EH (cell line): ENCODE results near the gene SEPSECS.

Experiments used
- DNase-seq: peaks from one replicate; pipeline ENCODE4 v3.0.0-alpha.2; 2015; ENCODE audit warnings: low read depth

SEPSECS gene

GRCh38 chr4:25159837-25160713 is at the start of gene SEPSECS:
Gene SEPSECS, minus strand, starts transcription at chr4:25160449. Its CDS starts 80 bp downstream, at chr4:25160369.
- peak; percentile 97 for DNase-seq

DNA sequence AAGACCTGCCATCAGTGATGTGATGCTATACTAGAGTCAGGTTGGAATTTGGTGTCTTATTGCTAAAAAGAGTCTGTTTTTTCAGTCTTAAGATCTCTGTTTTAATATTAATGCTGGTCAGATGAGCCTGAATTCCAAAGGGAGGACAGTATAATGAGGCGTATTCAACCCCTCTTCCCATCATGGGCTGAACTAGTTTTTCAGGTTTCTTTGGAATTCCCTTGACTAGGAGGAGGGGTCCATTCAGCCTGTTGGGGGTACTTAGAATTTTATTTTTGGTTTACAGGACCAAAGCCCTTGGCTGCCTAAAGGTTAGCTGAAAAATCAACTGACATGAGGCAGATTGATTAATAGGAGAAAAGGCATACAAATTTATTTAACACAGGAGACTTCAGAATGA is 49.5 kb upstream of the SEPSECS start:
- no peak for DNase-seq

DNA sequence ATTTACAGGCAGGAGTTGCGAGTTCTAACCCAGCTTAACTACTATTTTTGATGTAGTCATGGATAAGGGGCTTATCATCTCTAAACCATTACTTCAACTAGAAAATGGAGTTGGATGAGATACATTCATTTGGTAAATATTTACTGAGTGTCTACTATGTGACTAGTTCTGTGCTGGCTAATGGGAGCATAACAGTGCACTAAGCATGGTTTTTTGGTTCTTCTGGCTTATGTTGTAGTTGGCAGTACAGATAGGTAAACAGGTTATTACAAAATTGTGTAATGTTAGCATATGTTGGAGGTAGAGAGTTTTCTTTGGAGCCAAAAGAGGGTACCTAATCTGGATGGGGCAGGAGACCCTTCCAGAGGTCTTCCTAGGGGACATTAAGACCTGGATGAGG is 47.7 kb upstream of the SEPSECS start:
- DNase-seq, result no peak

GRCh38 chr4:25198713-25199112 is 38.5 kb upstream of the SEPSECS start:
- DNase-seq, result no peak

DNA sequence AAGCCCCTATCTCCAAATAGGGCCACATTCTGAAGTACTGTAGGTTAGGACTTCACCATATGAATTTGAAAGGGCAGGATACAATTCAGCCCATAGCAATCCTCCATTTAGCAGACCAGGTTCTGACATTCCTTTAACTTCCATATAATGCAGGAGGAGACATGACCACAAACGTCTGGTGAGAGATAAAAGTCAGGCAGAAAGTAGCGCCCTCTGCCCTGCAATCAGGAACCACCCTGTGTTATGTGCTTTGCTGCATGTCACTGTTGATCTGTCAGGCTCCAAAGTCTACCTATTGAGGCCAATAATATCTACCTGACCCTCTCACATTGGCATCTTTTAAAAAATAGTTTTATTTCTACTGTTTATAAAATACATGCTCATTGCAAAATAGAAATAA is 30.2 kb upstream of the SEPSECS start:
- DNase-seq, result no peak

GRCh38 chr4:25184056-25184455 is 23.8 kb upstream of the SEPSECS start:
- DNase-seq, result peak; percentile 23

- no peak for DNase-seq
Measured at GRCh38 chr4:25182937-25183336, 22.7 kb upstream of the SEPSECS start.

GRCh38 chr4:25180524-25181131 is 20.4 kb upstream of the SEPSECS start:
- peak; percentile 61 for DNase-seq

GRCh38 chr4:25178838-25179261 is 18.6 kb upstream of the SEPSECS start:
- DNase-seq, result no peak

DNA sequence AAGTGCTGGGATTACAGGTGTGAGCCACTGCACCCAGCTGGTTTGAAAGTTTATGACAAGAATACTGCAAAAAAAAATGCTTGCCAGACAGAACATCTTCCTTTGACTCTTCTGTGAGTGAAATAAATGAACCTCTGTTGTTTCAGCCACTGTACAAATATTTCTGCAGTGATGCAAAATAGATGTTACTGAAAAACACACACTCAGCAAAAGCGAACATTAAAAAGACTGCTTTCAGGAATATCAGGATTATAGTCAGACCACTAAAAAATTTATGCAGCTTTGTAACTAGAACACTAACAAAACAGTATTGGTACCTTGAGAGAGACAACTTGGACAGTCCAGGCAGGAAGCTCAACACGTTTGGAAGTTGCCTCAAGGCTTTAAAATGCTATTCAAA is 16.9 kb upstream of the SEPSECS start:
- DNase-seq, result peak; percentile 25

GRCh38 chr4:25174674-25175073 is 14.4 kb upstream of the SEPSECS start:
- peak; percentile 73 for DNase-seq

DNA sequence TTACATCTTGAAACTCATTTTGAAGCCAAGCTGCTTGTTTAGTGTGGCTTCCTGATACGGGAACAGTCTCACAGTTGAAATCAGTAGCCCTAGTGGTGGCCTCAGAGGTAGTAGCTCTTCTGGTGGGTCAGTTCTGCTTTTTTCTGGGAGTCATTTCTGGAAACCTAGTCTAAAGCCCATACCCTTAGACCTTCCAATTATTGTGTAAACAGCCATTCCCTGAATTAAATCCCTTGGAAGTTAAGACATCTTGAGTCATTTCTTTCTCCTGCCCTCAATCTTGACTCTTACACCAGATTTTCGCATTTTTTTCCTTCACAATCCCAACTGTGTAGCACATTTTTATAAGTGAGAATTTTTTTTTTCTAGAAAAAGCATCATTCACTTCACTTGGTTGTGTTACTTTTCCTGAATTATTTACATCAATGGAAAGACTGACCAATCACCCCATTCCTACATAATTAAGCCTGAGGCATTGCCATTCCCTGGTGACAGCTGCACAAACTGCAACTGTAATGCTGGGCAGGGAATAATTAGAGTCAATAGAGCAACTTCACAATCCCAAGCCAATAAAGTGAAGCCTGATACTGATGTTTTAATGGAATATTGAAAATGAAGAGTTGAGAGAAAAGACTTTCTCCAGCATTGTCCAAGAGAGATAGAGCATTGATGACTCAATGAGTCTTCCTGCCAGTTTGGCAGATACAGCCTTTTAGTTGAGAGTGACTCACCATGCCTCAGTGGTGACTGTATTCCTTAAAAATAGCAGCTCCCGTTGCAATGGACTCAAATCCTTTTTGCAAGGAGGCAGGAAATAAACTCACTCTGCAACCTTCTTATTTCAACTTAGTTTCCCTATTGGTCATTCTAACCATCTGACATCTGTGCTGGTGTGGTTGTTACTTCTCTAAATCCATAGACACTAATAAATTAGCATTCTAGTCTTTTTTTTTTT is 13.0 kb upstream of the SEPSECS start:
- peak; percentile 100 for DNase-seq

DNA sequence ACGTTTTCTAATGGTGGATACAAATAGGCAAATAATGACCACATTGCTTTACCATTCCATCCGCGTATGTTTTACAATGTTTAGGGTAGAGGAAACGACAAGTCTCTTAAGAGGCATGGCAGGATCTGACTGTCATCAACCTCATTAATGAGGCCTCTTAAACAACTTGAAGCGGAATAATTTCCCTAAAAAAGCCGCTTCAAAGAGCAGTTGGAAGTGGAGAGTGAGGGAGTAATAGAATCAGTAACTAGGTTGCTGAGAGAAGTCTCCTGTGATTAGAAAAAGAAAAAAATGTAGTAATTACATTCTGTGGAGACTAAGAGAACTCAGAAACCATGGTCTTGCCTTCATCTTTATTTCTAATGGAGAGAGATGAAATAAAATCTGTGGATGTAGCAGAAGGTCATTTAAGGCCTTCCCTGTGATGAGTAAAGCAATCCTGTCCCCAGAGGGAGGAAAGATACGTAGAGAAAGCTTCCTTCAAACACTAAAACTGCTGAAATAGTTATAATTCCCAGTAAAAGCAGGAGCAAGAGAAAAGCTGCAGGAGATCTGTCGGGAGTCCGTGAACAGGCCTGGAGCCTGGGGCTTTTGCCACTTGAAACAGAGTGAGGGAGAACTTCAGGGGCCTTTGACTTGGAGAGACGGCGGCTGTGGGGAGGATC is 11.1 kb upstream of the SEPSECS start:
- peak; percentile 26 for DNase-seq

DNA sequence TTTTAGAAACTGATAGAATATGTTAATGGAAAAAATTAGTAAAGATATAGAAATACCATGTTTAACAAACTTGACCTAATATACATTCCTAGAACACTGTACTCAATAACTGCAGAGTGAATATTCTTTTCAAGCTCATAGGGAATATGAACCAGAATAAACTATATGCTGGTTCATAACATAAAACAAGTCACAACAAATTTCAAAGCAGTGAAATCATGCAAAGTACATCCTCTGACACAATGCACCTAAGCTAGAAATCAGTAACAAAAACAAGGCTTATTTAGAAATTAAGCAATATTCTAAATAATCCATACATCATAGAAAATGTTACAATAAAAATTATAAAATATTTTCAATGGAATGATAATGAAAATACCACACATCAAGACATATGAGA is 9.2 kb upstream of the SEPSECS start:
- DNase-seq, result no peak

- no peak for DNase-seq
Measured at GRCh38 chr4:25165916-25166315, 5.7 kb upstream of the SEPSECS start.

- no peak for DNase-seq
Measured at GRCh38 chr4:25163196-25163595, 2.9 kb upstream of the SEPSECS start.

- no peak for DNase-seq
Measured at GRCh38 chr4:25162566-25162965, 2.3 kb upstream of the SEPSECS start.

- DNase-seq, result peak; percentile 43
Measured at GRCh38 chr4:25161593-25161950, 1.3 kb upstream of the SEPSECS start.

DNA sequence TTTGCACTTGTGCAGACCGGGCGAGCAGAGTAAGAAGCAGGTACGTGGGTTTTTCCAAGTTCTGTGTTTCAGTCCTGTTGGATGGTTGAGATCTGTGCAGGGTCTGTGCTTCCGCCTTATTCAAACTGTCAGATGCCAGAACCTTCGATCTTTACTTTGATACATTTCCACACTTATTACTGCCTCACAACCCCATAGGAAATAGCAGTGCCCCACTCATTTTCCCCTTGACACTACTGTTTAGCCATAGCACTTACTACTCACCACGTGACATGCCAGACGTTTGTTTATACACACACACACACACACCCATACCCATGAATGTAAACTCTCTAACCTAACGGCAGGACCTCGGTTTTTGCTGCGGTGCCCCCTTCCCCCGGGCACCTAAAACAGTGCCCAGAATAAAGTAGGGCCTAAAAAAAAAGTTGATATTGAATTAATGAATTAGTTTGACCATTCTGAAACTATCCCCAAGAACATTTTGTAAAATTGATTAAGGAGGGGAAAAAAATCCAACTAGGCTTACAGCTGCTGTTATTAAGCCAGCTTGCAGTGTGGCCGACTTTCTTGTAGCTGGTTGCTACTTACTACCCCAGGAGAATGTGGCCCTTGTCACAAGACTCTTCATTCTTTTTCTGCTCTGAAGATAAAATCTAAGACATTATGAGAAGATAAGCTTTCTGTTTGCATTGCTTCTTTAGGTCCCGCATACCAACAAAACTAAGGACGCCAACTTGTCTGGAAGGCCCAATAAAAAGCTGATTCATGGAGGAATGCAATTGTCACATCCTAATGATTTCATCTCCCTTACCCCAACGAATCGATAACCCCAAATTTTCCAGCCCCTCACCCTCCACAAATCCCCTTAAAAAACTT is 704 bp upstream of the SEPSECS start:
- peak; percentile 59 for DNase-seq

GRCh38 chr4:25158817-25159216 is 1.4 kb downstream of the SEPSECS start:
- DNase-seq, result no peak

DNA sequence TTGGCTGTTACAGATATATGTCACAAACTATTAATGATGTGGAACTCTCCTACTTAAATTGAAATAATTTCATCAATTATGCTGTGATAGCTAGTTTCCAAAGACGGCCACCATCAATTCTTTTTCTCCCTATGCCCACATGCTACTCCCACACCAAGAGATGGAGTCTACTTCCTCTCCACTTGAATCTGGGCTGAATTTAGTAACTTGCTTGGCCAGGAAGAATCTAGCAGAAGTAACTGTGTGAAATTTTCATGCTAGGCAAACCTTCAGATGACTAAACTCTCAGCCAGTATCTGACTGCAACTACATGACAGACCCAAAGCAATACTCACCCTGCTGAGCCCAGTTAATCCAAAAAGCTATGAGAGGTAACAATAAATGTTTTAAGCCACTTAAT is 3.2 kb downstream of the SEPSECS start:
- DNase-seq, result no peak
